GM21367 (cell line): ENCODE results near the gene CRYGA.
A peak's percentile ranks its signal among the peaks of the same experiment; 100 is the strongest.

Experiments used
- ATAC-seq: cut with Tn5 transposase; IDR thresholded peaks from one replicate; pipeline ENCODE4 v1.9.1; 2021; ENCODE audit not compliant: unreplicated experiment

The CRYGA gene, protein sequence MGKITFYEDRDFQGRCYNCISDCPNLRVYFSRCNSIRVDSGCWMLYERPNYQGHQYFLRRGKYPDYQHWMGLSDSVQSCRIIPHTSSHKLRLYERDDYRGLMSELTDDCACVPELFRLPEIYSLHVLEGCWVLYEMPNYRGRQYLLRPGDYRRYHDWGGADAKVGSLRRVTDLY

DNA sequence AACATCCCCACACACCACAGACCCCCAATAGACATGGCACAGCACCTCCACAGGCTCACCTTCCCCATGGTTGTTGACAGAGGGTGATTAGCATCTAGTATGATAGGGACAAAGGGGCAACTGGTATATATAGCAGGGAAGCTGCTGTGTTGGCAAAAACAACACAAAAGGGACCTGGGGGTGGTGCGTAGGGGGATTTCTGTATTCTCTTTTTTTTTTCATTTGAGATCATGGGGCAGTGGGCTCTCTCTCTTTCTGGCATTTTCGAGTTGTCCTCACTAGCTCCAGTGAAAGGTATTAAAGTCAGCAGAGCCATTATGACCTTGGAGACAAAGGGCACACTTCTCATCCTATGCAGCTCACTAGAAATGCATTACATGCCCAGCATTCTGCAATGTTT, at the start of gene CRYGA:
TSS of gene CRYGA (minus strand) at position 101 of the 400 bp plus-strand sequence. CDS start at position 68, 33 bp downstream.
- no peak for ATAC-seq

DNA sequence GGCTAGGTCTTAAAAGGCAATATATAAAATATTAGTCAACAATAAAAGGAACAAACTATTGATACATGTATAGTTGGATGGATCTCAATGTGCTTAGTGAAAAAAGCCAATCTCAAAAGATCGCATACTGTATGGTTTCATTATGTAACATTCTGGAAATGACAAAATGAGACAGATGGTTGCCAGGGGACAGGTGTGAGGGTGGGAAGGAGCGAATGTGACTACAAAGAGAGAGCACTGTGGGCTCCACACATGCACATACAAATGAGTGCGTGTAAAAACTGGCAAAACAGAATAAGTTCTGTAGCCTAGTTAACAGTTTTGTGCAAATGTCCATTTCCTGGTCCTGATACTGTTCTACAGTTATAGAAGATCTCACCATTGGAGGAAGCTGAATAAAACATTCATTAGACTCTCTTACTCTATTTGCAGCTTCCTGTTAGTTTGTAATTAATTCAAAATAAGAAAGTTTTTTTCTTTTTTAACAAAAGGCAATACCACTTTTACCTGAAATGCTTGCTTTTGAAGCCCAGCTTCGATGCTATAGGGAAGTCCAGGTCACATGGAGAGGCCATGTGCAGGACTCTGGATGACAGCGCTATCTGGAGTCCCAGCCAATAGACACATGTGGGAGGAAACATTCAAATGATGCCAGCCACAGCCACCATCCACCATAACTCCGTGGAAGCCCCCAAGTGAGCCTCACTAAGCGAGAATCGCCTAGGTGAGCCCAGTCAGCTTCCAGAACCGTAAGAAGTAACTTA, 47.5 kb upstream of the CRYGA start:
- no peak for ATAC-seq

DNA sequence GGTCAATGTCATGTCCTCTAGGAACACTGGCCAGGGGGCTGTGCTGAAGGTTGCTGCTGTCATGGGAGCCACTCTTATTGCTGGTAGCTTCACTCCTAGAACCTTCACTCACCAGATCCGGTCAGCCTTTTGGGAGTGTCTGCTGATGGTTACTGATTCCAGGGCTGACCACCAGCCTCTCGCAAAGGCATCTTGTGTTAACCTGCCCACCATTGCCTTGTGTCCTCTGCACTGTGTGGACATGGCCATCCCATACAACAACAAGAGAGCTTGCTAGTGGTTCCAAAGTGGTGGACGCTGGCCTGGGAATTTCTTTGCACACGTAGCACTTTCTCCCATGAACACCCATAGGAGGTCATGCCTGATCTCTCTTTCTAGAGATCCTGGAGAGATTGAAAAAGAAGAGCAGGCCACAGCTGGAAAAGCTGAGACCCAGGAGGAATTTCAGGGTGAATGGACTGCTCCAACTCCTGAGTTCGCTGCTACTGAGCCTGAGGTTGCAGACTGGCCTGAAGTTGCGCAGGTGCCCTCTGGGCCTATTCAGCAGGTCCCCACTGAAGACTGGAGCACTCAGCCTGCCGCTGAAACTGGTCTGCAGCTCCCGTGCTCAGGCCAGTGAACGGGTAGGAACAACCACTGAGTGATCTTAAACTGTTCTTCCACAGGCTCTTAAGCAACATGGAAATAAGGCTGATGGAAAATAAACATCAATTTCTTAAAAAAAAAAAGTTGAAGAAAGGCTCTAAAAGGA, 45.1 kb upstream of the CRYGA start:
- no peak for ATAC-seq

DNA sequence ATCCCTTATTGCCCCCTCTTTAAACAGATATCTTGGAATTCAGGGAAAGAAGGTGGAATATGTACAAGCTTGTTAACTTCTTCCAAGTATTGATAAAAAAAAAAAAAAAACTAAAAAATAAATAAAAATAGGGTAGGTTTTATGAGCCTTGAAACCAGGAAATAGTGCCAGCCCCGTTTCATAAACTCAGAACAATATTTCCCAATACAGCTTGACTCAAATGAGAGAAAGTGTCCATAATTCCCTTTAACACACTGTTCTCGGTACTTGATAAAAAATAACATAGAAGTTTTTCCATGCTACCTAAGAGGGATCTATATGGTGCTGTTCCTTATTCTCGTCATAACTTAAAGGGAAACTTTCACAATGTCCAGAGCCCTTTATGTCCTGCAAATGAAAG, 44.4 kb upstream of the CRYGA start:
- no peak for ATAC-seq

DNA sequence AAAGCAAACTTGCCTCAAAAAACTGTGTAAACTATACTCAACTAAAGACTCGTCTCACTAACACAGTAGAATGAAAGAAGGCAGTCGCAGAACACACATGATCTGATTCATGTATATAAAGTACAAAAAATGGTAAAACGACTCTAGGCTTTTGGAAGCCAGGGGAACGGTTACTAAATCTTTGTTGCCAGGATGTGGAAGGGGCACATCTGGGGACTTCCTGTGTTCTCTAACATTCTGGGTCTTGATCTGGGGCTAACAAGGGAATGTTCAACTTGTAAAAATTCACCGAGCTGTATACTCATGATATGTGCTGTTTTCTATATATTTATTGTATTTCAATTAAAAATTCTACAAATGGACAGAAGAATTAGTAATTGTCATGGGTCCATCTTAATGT, 40.8 kb upstream of the CRYGA start:
- no peak for ATAC-seq

DNA sequence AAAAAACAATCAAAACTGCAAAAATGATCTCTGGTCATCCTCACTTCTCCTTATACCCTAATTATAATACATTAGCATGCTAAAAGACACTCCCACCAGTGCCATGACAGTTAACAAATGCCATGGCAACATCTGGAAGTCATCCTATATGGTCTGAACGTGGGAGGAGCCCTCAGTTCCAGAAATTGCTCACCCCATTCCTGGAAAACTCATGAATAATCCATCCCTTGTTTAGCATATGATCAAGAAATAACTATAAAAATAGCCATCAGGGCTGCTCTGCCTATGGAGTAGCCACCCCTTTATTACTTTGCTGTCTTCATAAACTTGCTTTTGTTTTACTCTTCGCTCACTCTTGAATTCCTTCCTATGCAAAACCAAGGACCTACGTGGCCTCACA, 32.1 kb upstream of the CRYGA start:
- no peak for ATAC-seq

DNA sequence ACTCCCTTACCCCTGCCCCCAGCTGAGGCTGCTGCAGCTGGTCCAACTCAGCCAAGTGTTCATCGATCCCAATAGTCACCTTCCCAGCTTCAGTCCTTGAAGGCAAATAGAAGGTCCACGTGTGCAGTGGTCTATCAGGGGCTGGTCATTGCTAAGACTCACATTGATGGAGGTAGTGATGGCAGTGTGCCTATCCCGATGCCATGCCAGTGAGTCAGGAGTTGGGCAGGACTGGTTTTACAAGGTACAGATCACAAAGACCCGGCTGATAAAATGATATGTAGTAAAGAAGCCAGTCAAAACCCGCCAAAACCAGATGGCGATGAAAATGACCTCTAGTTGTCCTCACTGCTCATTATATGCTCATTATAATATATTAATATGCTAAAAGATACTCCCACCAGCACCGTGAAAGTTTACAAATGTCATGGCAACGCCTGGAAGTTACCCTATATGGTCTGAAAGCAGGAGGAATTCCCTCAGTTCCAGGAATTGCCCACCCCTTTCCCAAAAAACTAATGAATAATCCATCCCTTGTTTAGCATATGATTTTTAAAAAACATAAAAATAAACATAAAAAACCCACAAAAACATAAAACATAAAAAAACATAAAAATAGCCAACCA, 29.3 kb upstream of the CRYGA start:
- no peak for ATAC-seq

DNA sequence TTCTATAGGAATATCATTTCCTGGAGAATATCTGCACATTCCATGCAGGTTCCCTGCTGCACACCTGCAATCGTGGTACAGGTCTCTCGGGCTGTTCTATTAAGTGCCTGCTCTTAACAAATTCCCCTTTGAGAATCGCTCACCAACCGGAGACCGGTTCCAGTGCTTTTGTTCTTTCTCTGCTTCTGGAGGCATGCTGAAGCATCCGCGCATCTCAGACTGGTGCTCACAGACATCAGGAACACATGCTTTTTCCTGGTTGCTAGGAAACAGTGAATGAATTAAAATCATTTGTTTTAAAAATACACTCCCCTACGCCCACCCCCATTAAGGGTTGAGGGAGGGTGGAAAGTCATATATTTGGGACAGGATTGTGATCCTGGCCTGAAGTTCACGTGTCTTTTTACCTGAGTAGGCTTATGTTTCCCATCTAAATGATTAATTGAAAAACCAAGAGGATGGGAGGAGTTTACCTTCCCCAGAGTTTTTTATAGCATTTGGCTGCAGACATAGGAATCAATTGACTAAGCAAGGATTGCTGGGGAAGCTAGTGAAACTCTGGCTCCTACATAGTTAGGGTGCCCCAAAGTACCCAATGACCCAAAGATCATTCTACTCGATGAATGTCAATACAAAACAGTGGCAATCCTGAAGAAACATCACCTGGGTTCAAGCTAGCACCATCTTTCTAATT, 26.6 kb upstream of the CRYGA start, which contains the start of gene C2orf80:
TSS of gene C2orf80 (minus strand) at position 221 of the 694 bp plus-strand sequence. CDS start 3,044 bp downstream, outside the sequence.
- ATAC-seq: no peak

DNA sequence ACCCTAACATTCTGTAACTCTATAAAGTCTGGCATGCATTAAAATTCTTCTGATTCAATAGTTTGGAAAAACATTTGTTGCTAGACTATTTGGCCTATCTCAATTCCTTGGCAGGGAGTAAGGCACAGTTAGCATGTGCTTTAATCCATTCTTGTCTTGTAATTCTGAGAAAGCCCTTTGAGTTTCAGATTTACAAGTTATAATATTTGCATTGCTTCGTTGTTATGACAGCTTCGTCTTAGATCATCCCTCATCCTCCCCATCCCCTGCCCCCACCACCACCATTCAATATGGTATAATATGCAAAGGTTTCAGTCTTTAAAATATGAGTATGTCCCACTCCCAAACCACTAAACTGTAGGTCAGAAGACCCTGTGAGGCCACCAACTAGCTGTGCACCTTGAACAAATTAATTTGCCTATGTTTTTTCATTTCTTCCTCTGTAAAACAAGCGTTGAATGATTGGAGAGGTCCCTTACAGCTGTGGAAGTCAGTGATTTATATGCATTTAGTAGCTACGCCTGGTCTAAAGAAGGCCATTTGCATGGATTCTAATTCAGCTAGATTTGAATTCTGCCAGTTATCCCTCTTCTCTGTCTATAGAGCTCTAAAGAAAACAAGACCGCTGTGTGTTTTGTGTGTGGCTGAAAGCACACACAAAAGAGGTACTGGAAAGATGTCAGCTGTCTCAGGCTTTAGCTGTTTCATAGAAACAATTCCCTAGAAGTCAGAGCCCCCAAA, 25.9 kb upstream of the CRYGA start:
- ATAC-seq: no peak

DNA sequence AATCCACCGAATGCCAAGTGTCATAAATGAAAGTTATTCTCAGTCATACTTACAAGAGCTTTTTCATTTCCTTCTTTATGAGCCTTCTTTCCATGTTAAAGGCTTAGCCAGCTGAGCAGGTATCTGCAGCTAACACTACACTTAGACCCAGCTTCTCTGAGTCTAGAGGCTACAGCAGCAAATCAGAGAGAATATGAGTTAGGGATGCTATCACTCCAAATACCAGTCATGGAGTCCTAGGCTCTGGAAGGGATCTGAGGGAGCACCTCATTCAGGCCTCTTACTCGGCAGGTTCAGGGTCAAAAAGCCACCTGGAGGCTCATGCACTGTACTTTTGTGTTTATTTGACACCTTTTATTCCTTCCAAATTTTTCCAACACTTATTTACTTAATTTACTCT, 23.5 kb upstream of the CRYGA start:
- ATAC-seq: no peak

DNA sequence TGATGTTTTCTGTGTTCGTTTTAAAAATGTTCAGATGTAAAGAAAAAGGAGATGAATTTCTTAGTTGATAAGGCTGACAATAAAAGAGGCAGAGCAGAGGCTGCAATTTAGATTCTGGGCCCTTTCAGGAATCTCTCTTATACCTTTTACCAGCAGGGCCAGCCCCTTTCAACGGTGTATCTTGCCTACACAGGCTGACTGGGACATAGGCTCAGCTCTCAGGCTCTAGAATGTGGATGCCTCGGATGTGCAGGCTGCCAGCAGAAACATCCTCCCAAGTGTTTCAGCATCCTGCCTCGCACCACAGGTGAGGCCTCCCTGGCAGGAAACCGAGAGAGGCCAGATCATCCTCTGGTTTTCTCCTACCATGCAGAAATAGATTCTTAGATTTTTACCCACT, 23.1 kb upstream of the CRYGA start:
- no peak for ATAC-seq

DNA sequence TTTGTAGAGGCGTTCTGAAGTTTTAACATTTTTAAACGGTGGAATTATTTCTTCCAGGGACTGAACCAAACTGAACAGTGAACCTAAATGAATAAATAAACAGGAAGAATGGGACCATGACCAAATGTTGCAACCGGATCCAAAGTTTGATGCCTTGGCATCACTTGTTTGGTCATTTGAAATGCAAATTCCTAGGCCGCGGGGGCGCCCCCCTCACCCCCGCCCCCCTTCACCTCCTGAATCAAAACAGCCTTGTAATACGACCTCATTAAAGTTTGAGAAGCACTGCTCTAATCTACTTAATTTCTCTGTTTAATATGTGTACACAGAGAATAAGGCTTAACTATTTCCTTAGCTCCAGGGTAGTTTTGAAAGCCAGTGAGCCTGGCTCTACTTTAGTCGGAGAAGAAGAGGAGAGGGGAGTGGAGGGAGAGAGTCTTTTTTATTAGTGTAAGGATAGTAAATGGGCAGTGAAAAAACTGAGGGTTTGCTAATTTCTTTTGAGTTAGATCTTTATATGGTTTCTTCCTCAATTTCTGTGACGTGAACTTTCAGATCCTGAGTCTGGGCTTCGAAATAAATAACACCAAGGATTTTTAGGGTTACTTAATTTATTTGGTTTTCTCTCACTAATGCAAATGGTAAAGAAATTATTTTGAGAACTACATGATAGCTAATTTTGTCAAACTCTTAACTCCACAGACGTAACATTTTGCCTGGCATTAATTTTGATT, 20.8 kb upstream of the CRYGA start:
- no peak for ATAC-seq

DNA sequence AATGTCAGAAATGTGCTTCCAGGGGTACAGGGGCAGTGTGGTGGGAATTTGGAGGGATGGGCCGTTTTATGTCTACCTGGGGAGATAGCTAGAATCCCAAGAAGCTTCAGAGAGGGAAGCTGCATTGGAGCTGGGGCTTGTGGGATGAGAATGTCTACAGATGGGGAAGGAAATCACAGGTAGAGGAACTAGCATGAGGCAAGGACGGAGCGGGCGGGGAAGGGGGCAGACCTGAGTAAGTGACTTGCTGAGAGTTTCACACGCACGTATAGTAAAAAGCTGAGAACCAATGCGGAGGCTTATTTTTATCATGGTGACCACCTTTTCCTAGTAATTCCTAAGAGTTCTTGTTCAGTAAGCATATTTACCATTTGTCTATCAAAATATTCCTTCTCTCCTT, 20.1 kb upstream of the CRYGA start:
- no peak for ATAC-seq

DNA sequence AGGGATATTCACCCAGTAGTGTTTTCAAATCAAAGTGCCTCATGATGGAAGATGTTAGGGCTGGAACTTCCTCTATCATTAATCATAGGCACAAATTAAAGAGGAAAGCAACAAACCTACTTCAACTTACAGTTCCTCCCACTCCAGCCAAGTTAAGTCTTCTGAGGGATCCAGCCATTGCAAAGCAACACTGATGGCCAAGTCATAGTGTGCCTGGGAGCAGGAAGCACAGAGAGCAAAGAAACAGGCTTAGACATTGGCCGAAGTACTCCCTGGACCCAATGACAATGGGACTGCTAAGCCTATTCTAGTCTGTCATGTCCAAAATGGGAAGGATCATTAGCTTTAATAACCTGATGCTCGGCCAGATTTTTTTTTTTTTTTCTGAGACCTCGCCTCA, 19.4 kb upstream of the CRYGA start:
- ATAC-seq: no peak

DNA sequence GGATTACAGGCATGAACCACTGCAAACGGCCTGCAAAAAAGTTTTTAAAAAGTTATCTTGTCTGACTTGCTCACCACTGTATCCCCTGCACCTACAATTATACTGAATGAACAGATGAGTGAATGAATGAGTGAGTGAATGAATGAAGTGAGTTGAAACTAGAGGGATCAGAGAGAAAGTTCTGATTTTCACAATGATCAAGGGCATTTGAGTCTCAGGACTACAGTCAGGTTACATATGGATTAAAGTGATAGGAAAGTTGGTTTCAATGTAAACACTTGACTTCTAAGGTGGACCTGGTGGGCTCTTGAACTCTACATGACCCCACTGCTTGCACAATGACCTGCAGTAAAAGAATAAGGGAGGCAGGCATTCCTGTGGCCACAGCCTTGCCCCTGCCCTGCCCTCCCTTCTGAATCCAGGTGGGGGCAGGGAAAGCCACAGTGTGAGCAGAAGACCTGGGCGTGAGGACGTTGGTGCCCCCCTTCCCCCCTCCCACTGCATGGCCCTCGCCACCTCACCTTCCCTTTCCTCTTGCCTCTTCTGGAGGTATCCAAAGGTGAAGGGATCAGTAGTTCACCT, 15.7 kb upstream of the CRYGA start:
- ATAC-seq: no peak

DNA sequence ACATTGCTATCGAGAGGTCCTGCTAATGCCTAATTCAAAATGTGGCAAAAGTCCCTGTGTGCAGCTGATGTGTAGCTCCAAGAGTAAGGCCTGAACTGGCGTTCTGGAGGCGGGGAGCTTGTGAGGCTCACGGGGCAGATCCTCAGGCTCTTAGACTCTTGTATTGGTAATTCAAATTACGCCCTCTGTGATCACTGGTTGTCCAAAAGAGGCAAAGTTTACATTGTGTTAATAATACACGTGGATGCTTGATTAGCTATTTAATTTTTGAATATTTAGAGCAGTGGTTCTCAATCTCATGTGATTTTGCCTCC, 12.4 kb upstream of the CRYGA start:
- ATAC-seq: no peak

DNA sequence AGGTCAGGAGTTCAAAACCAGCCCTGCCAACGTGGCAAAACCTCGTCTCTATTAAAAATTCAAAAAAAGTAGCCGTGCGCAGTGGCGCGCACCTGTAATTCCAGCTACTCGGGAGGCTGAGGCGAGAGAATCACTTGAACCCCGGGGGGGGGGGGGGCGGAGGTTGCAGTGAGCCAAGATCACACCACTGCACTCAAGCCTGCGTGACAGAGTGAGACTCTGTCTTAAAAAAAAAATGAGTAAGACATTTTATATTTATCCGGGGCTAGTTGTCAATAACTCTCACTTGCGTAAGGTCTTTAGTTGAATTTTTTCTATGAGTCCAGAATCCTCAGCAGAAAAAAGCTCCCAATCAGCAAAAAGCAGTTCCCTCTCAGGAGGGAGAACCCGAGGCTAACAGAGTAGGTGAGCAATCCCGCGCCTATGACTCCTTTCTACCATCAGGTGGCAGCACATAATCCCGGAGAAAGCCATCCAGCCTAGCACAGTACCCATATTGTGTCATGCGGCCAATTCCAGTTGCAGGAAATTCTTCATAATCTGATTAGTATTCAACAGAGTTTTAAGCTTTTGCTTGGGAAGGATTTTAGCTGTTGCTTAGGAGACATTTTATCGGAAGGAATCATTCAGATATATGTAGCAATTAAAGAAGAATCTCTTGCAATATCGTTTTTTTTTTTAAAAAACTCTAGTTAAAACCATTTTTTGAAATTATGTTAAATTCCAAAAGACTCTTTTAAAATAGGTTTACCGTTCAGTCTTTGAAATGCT, 11.9 kb upstream of the CRYGA start:
- ATAC-seq: peak; percentile 100

DNA sequence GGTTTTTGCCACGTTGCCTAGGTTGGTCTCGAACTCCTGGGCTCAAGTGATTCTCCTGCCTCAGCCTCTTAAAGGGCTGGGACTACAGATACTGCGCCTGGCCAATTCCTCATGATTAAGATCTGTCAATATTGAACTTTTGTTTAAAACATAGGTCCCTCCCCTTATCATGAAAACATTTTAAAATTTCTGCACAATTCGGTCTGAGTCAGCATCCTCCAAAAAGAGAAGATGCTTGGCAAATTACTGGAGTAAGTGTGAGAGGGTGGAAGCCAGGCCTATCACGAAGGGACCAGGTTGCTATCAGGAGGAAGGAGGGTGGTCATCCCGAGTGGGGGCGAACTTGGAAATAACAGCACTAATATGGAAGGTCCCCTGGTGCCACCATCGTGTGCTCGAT, 10.8 kb upstream of the CRYGA start:
- ATAC-seq: no peak

DNA sequence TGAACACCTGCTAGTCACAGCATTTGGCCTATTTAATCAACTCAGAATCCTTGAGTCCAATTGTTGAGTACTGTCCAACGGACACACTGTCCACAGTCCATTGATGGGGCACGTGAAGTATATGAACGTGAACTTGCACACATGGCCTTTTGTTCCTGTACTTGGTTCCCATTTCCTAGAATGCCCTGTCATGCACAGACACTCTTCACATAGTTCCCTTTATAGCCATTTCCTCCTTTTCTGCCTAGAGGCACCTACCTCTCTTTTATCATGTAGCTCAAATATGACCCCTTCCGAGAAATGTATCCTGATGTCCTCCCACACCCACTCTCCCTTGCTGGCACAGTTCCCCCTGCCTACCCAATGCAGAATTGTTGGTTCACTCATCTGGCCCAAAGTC, 8.7 kb upstream of the CRYGA start:
- no peak for ATAC-seq
